Esophagus squamous epithelium (tissue), 5 donors: ENCODE data around the gene NRAP. TPM values are rescaled to one million over a fixed set of nuclear protein-coding genes. Genes with fewer than 3 reads are reported as not detected.

ENCODE experiments used
- DNase-seq: peaks from one replicate; lab custom pipeline; 2025; lab: John Stamatoyannopoulos, UW
- H3K27ac ChIP-seq, 4 donors: fragments of 200-600 bp; sonication (generic); one replicate each; pipeline ENCODE4 v1.5.1; 2016 to 2019; ENCODE audit warnings: mild to moderate bottlenecking in 1 of 4
- H3K27me3 ChIP-seq, 4 donors: fragments of 200-600 bp; sonication (generic); 1 replicate in 3 of 4; 2 replicates in 1 of 4; pipeline versions ENCODE4 v1.5.1 to v1.6.0; 2017 to 2021; ENCODE audit warnings: antibody characterized with exemption in 1 of 4
- H3K36me3 ChIP-seq, 3 donors: fragments of 200-600 bp; sonication (generic); one replicate each; pipeline ENCODE4 v1.5.1; 2016 to 2019
- H3K4me1 ChIP-seq, 3 donors: fragments of 200-600 bp; sonication (generic); one replicate each; pipeline ENCODE4 v1.5.1; 2017 to 2019
- H3K4me3 ChIP-seq, 4 donors: fragments of 200-600 bp; sonication (generic); 1 replicate in 3 of 4; 2 replicates in 1 of 4; pipeline ENCODE4 v1.5.1; 2016 to 2019; ENCODE audit warnings: mild to moderate bottlenecking in 2 of 4, moderate library complexity in 1 of 4
- H3K9me3 ChIP-seq, 3 donors: fragments of 200-600 bp; sonication (generic); one replicate each; pipeline ENCODE4 v1.5.1; 2016 to 2019
- CTCF ChIP-seq, 6 experiments: fragments of 450-650 bp in 4 of 6; fragments of 200-600 bp in 2 of 6; sonication (generic) in 2 of 6; IDR thresholded peaks; one replicate each; pipeline ENCODE4 v1.5.1; 2016 to 2019; ENCODE audit warnings: antibody characterized with exemption in 6 of 6, mild to moderate bottlenecking in 4 of 6, moderate library complexity in 4 of 6
- POLR2A ChIP-seq, 4 donors: fragments of 450-650 bp; IDR thresholded peaks; one replicate each; pipeline ENCODE4 v1.6.1; 2017; ENCODE audit warnings: antibody characterized with exemption in 4 of 4, mild to moderate bottlenecking in 4 of 4, moderate library complexity in 3 of 4
- WGBS, 2 donors: methylation state at CpG; one replicate each; pipeline ENCODE4 v1.1.5; 2018; 5-methylcytosine and 5-hydroxymethylcytosine counted together
- intact Hi-C: fragments of 100-400 bp; cut with DNase I; formaldehyde crosslinking; loops from one replicate; pipeline ENCODE4 v1.15.0; 2022
- total RNA-seq, 4 donors: library from RNA; depleted of rRNA; stranded (reverse); fragments of >200 nt; gene quantifications; one replicate each; pipeline ENCODE4 v1.1.0, GENCODE V29; 2016
- donor health status: DM: yes; HTN: yes; CAD: no.

Gene NRAP
- total RNA-seq, 4 donors from 2014 or later: 0.08 TPM; not detected in 3

DNA sequence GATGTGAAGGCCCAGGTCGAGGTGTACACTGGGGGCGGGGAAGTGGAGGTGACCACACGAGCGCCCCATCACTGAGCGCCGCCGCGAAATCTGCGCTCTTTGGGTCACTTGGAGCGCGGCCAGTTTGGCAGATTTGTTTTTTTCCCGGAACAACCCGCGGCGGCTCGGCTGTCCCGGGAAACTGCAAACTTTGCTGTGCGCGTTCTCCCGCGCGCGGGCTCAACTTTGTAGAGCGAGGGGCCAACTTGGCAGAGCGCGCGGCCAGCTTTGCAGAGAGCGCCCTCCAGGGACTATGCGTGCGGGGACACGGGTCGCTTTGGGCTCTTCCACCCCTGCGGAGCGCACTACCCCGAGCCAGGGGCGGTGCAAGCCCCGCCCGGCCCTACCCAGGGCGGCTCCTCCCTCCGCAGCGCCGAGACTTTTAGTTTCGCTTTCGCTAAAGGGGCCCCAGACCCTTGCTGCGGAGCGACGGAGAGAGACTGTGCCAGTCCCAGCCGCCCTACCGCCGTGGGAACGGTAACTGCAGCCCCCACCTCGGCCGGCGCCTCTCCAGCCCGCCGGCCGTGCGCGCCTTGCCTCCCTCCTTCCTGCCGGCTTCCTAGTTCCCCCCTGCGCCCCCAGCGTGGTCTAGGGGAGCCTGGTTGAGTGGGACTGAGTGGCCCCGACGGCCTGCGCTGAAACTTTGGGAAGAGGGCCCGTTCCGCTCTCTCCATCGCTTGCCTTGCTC lies 15.8 kb upstream of the NRAP start, which contains the start of gene CASP7:
Gene CASP7 (plus strand): TSS at position 450 of the 727 bp plus-strand sequence. CDS start 17,582 bp downstream, outside the sequence.
- Histone ChIP-seq H3K9me3 (no peaks in the 10 kb centered on the region), H3K36me3 (no peaks in the 10 kb centered on the region), H3K4me1 (peaks cover 8 to 30% (median 15%) of the 10 kb centered on the region in 3 donors), H3K27me3 (no peaks in the 10 kb centered on the region), H3K27ac (peak within 1 kb of the TSS; percentile 95 to 99 (median 97)), H3K4me3 (peak within 1 kb of the TSS; percentile 80 to 99 (median 94))
- 0 to 2% methylated on average over 8 to 18 of the region's 68 CpGs for WGBS, 2 donors
- no peak for DNase-seq
- TF ChIP-seq CTCF (IDR thresholded peaks at IDR 0.05) (peak in 1 of 6 experiments; percentile 4), POLR2A (IDR thresholded peaks at IDR 0.05) (peak in 2 of 4 donors; percentile 47 to 70)
- intact Hi-C loops: no loop called here

DNA sequence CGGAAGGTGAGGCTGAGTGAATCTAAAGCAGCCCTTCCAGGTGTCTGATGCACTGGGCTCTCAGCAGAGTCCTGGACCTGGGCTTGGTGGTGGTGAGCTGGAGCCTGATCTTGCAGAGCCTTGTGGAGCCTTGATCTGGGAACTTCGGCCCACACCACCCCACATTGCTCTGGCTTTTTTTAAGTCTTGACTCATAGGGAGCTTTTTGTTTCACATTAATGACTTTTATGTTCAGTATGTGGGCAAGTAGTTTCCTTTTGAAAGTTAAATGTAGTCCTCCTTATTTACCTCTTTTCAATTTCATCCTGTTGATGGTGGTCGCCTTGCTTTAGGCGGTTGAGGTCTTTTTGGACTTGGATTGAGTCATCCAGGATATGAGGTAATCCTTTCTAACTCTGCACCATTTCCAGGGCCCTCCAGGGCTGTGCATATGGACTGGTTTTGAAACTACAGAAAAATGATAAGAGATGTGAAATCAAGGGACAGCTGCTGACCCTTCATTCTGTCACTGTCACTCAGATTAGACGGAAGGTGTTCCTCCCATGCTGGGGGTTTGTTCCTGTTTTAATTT lies 2.9 kb upstream of the NRAP start:
- no peak for TF ChIP-seq POLR2A (IDR thresholded peaks at IDR 0.05)
- Histone ChIP-seq H3K9me3 (peaks cover 0 to 15% (median 0%) of the 10 kb centered on the region in 3 donors), H3K27me3 (peaks cover 0 to 11% (median 0%) of the 10 kb centered on the region in 4 donors), H3K4me1 (no peaks in the 10 kb centered on the region), H3K27ac (no peak overlapping the region), H3K36me3 (no peaks in the 10 kb centered on the region), H3K4me3 (no peak overlapping the region)
- no peak for DNase-seq
- 22 to 61% methylated on average over 5 of the region's 5 CpGs for WGBS, 2 donors
- intact Hi-C loops: no loop called here

GRCh38 chr10:113665806-113666354 lies 2.0 kb upstream of the NRAP start:
- H3K36me3 ChIP-seq: no peaks in the 10 kb centered on the region
- no peak overlapping the region for H3K4me3 ChIP-seq
- H3K27ac ChIP-seq: no peak overlapping the region
- peaks cover 0 to 6% (median 0%) of the 10 kb centered on the region in 4 donors for H3K27me3 ChIP-seq
- H3K4me1 ChIP-seq: no peaks in the 10 kb centered on the region
- 45% methylated on average over 6 of the region's 6 CpGs for WGBS, 2 donors
- H3K9me3 ChIP-seq: peaks cover 0 to 12% (median 0%) of the 10 kb centered on the region in 3 donors
- intact Hi-C loops: no loop called here
- no peak for TF ChIP-seq CTCF (IDR thresholded peaks at IDR 0.05)
- TF ChIP-seq POLR2A (IDR thresholded peaks at IDR 0.05): no peak
- DNase-seq: no peak

DNA sequence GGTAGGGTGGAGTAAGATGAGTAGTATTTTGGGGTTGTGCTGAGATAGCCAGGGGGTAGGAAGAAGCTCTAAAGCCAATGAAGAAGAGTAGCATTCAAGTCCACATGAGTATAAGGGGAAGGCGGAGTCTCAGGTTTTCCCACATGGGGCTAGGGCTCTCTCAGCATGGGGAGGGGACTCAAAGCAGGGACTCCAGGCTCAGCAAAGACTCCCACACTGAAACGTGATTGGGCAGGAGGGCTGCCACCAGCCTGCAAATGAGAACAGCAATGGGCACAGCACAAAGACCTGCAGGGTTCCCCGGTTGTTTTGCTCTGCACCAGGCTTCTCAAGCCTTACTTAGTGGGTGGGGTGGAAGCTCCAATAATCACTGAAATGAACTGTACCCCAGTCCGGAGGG lies 1.5 kb upstream of the NRAP start:
- Histone ChIP-seq H3K27me3 (peaks cover 0 to 3% (median 0%) of the 10 kb centered on the region in 4 donors), H3K27ac (no peak overlapping the region), H3K36me3 (no peaks in the 10 kb centered on the region), H3K9me3 (peaks cover 0 to 7% (median 0%) of the 10 kb centered on the region in 3 donors), H3K4me1 (no peaks in the 10 kb centered on the region), H3K4me3 (no peak overlapping the region)
- no peak for DNase-seq
- 87 to 88% methylated on average over 4 of the region's 4 CpGs for WGBS, 2 donors
- intact Hi-C loops: no loop called here
- TF ChIP-seq POLR2A (IDR thresholded peaks at IDR 0.05) (no peak), CTCF (IDR thresholded peaks at IDR 0.05) (no peak)

DNA sequence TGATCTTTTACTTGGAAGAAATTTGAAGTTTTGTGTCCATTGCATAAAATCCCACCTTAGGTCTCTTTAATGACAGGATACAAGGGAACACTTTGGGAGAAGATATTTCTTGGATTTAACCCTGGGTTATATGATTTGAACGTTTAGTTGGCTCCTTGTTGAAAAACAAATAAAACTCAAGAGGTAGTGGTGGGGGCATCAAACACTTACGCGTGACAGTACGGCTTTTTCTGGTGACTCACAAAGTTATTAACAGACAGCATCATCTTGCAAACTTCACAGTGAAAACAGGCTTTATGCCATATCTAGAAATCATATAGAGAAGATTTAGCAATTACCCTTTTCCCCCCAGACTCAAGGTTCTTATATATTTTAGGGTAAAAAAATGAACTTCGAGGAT lies 699 bp downstream of the NRAP start:
- Histone ChIP-seq H3K9me3 (no peaks in the 10 kb centered on the region), H3K27ac (no peak overlapping the region), H3K27me3 (peaks cover 0 to under 1% (median 0%) of the 10 kb centered on the region in 4 donors), H3K36me3 (no peaks in the 10 kb centered on the region), H3K4me3 (no peak overlapping the region), H3K4me1 (no peaks in the 10 kb centered on the region)
- TF ChIP-seq POLR2A (IDR thresholded peaks at IDR 0.05) (no peak), CTCF (IDR thresholded peaks at IDR 0.05) (no peak)
- 59 to 70% methylated on average over 5 of the region's 5 CpGs for WGBS, 2 donors
- DNase-seq: no peak
- intact Hi-C loops: no loop called here
